Activated B cell treated with CpG ODN at 0.5 μM for 24 hours (primary cell): ENCODE results near the gene LSR. TPM values are rescaled to one million over a fixed set of nuclear protein-coding genes. Genes with fewer than 3 reads are reported as not detected.
A peak's percentile ranks its signal among the peaks of the same experiment; 100 is the strongest.

Source experiments
- ATAC-seq: fragments of 200-7000 bp; cut with Tn5 transposase; one replicate; pipeline ENCODE4 v1.10.0; 2021; ENCODE audit warnings: low read depth, mild to moderate bottlenecking, moderate library complexity
- CTCF ChIA-PET: fragments of 350-600 bp; sonication (Branson Sonifier 250); formaldehyde crosslinking; loops from one replicate; lab custom pipeline; 2021; ENCODE audit warnings: antibody characterized with exemption; lab: Charles Lee
- POLR2A ChIA-PET: fragments of 350-600 bp; sonication (Branson Sonifier 250); formaldehyde crosslinking; loops from one replicate; lab custom pipeline; 2021; ENCODE audit warnings: antibody characterized with exemption; lab: Charles Lee
- DNase-seq: peaks from one replicate; pipeline ENCODE4 v3.0.0; 2022
- H3K27ac Mint-ChIP-seq: one replicate; pipeline ENCODE4 v1.8.0; 2020; ENCODE audit warnings: mixed read lengths
- H3K27me3 Mint-ChIP-seq: one replicate; pipeline ENCODE4 v1.8.0; 2021; ENCODE audit warnings: mixed read lengths
- H3K36me3 Mint-ChIP-seq: one replicate; pipeline ENCODE4 v1.8.0; 2021; ENCODE audit warnings: low read depth, mixed read lengths
- H3K4me1 Mint-ChIP-seq: one replicate; pipeline ENCODE4 v1.8.0; 2021; ENCODE audit warnings: mixed read lengths
- H3K4me3 Mint-ChIP-seq: one replicate; pipeline ENCODE4 v1.8.0; 2020; ENCODE audit warnings: mild to moderate bottlenecking, mixed read lengths
- H3K9me3 Mint-ChIP-seq: one replicate; pipeline ENCODE4 v1.8.0; 2020; ENCODE audit warnings: mixed read lengths
- CTCF ChIP-seq: fragments of 200-600 bp; IDR thresholded peaks from one replicate; pipeline ENCODE4 v1.8.0; 2022; ENCODE audit warnings: antibody characterized with exemption, mild to moderate bottlenecking
- intact Hi-C: fragments of 100-400 bp; cut with micrococcal nuclease; formaldehyde crosslinking; loops from one replicate; pipeline ENCODE4 v1.15.1; 2024
- total RNA-seq: library from RNA; stranded (reverse); gene quantifications from 2 replicates; pipeline ENCODE4 v1.2.3, GENCODE V29; 2022

Gene LSR
- total RNA-seq, 1 donor from 2014 or later, result 18.0 TPM

- Mint-ChIP-seq H3K4me1 (peaks cover 3% of the 10 kb centered on the region), H3K27ac (no peak overlapping the region), H3K9me3 (no peaks in the 10 kb centered on the region), H3K4me3 (no peak overlapping the region), H3K36me3 (peaks cover 19% of the 10 kb centered on the region), H3K27me3 (no peaks in the 10 kb centered on the region)
- TF ChIP-seq CTCF, result no peak
- ChIA-PET CTCF (no interaction called here), POLR2A (interaction anchor here (3.2 kb wide), 1 partner anchor 10 kb away, joined by 13 read pairs; no protein-coding TSS in a partner anchor)
- DNase-seq, result no peak
- intact Hi-C loops, result no loop called here
- no peak for ATAC-seq
Observed at GRCh38 chr19:35257113-35257461, 8.3 kb downstream of the LSR start.

GRCh38 chr19:35260694-35261304, 12.0 kb downstream of the LSR start:
- intact Hi-C loops, result no loop called here
- Mint-ChIP-seq H3K27me3 (no peaks in the 10 kb centered on the region), H3K27ac (no peak overlapping the region), H3K4me1 (peaks cover 28% of the 10 kb centered on the region), H3K4me3 (no peak overlapping the region), H3K36me3 (peaks cover 12% of the 10 kb centered on the region), H3K9me3 (no peaks in the 10 kb centered on the region)
- ChIA-PET CTCF (no interaction called here), POLR2A (interaction anchor here (2.0 kb wide), 1 partner anchor 107 kb away, joined by 5 read pairs; no protein-coding TSS in a partner anchor)
- TF ChIP-seq CTCF, result no peak
- DNase-seq (peak; percentile 5), ATAC-seq (no peak)

GRCh38 chr19:35261356-35262100, 12.7 kb downstream of the LSR start:
- H3K27ac Mint-ChIP-seq, result peak overlapping the region; percentile 50
- CTCF ChIA-PET, result no interaction called here

GRCh38 chr19:35262101-35262761, 13.4 kb downstream of the LSR start:
- Mint-ChIP-seq H3K27ac (peak overlapping the region; percentile 50), H3K9me3 (no peaks in the 10 kb centered on the region), H3K36me3 (peaks cover 18% of the 10 kb centered on the region), H3K4me1 (peaks cover 34% of the 10 kb centered on the region), H3K4me3 (no peak overlapping the region), H3K27me3 (no peaks in the 10 kb centered on the region)
- ATAC-seq, result no peak
- ChIA-PET POLR2A (interaction anchor here (0.7 to 2.0 kb wide), 4 partner anchors 29 to 109 kb away, joined by 3 to 5 read pairs (median 3); no protein-coding TSS in a partner anchor), CTCF (no interaction called here)
- DNase-seq, result peak; percentile 6
- no peak for TF ChIP-seq CTCF
- intact Hi-C loops, result no loop called here

More at GRCh38 chr19:35261356-35262100, 12.7 kb downstream of the LSR start:
- no peaks in the 10 kb centered on the region for H3K9me3 Mint-ChIP-seq
- POLR2A ChIA-PET, result interaction anchor here (0.6 to 2.0 kb wide), 5 partner anchors 12 to 108 kb away, joined by 3 to 5 read pairs (median 3); no protein-coding TSS in a partner anchor
- H3K36me3 Mint-ChIP-seq, result peaks cover 18% of the 10 kb centered on the region
- intact Hi-C loops, result no loop called here
- TF ChIP-seq CTCF, result no peak
- peaks cover 32% of the 10 kb centered on the region for H3K4me1 Mint-ChIP-seq
- no peak for ATAC-seq
- no peaks in the 10 kb centered on the region for H3K27me3 Mint-ChIP-seq
- DNase-seq, result peak; percentile 12
- no peak overlapping the region for H3K4me3 Mint-ChIP-seq
